Measurements from ENCODE around the gene SEMA6A.

SEMA6A gene

GRCh38 chr5:116492776-116493175, 81.8 kb downstream of the SEMA6A start:
- no peak for DNase-seq (ENCODE audit: low read depth in 2 of 2)

- DNase-seq (ENCODE audit: low read depth in 2 of 2): no peak
Measured at GRCh38 chr5:116492016-116492623, 82.5 kb downstream of the SEMA6A start.

DNA sequence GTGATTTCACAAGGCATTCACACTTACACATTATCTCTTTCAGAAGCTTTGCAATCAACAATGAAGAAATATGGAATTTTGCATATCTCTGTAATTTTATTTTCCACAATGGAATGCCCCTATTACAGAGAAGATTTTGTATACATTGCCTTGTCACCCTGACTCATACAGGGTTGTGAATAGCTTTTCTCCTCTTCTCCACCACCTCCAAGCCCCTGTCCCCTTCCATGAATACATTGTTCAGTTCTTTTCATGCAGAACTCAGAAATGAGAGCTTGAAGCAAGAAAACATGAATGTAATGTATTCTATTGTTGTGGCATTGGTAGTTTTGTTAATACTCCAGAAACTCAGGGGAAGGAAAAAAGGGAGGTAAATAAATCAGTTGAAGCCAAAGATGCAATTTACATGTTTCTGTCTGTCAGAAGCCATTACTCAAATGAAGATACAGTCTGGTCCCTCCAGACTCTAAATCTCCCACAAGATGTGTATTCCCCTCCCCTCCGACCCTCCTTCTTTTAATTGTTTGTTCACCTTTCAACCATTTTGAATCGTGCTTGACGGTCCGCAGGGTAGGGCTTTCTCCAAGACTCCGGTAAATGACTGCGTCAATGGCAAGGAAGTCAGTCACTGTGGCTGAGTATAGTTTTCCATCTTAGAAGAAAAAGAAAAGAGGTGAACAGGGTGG, 86.1 kb downstream of the SEMA6A start:
- no peak for DNase-seq (ENCODE audit: low read depth in 2 of 2)

- no peak for DNase-seq (ENCODE audit: low read depth in 2 of 2)
Measured at GRCh38 chr5:116487045-116487444, 87.6 kb downstream of the SEMA6A start.

- no peak for DNase-seq (ENCODE audit: low read depth in 2 of 2)
Measured at GRCh38 chr5:116486588-116486987, 88.0 kb downstream of the SEMA6A start.

GRCh38 chr5:116484645-116485044, 90.0 kb downstream of the SEMA6A start:
- DNase-seq (ENCODE audit: low read depth in 2 of 2): no peak

DNA sequence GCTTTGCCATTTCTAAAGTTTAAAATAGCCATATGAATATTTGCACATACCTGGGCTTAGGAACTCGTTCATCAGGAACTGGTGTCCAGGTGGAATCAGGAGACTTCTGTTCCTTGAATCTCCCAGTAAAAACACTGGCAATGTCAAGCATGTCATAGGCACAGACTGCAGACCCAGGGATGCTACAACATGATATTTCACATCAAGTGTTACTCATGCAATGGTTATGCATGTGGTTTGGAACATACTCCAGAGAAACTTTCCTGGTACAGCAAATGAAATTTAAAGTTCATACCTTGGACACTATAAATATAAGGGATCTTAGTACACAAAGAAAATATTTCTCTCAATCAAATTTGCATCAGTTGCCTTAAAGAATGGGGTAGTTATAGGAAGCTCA, 92.2 kb downstream of the SEMA6A start:
- no peak for DNase-seq (ENCODE audit: low read depth in 2 of 2)

DNA sequence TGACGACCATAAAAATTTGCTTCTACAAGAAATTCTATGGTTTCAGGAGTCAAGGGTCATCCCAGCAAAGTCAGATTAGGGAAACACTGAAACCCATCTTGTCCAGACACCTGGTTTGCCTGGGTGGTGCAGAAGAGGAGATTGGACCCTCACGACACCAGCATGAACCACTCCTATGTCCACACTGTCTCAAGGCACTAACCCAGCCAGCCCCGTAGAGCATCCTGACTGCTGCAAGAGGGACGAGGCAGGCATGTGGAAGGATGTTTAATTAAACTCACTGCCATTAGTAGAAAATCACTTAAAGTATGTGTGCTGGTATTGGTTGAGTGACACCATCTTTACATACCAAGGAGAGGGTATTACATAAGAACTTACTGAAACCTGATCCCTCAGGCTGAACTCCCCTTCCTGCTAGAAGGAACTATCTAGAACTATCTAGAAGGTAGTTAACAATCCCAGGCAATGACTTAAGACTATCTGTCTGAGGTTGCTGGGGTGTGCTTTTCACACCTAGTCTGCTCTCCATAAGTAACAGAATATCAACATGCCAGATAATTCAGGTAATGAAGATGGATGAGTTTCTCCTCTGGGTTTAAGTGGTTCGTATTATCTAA, 93.6 kb downstream of the SEMA6A start:
- DNase-seq (ENCODE audit: low read depth in 2 of 2): no peak

DNA sequence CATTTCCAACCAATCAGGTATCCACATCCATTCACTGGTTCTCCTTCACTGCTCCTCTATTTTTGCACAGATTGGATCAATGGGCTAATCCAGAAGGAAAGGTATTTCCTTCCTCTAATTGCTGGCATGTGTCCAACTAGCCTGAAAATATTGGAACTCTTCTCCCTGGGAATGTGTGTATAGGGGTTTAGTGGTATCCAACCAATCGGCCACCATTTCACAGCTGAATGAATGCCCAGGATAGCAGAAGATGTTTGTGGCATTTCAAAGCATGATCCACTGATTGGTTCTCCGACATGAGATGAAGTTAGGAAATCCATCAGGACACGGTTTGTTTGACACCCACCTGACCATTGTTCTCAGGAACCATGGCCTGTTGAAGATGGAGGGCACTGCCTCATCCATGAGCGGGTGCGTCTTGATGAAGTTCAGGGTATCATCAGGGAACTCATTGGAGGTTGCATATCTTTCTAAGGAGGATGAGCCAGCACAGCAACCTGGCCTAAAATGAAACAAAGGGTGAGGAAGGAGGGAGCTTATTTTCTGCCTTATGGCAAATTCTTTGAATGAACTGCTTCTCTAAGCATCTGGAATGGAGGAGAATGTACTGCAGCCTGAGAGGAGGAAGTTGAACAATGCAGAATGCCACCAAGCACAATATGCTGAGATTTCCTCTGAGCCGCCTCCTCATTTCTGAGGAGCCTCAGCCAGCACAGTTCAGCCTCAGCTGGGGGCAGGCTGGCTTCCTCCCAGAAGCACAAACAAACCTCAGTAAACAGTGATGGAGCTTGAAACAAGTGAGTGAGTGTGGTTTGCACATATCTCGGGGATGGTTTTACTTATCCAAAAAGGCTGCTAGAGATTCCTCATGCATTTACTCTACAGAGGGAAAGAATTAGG, 94.6 kb downstream of the SEMA6A start:
- no peak for DNase-seq (ENCODE audit: low read depth in 2 of 2)

GRCh38 chr5:116478491-116478890, 96.1 kb downstream of the SEMA6A start:
- no peak for DNase-seq (ENCODE audit: low read depth in 2 of 2)

DNA sequence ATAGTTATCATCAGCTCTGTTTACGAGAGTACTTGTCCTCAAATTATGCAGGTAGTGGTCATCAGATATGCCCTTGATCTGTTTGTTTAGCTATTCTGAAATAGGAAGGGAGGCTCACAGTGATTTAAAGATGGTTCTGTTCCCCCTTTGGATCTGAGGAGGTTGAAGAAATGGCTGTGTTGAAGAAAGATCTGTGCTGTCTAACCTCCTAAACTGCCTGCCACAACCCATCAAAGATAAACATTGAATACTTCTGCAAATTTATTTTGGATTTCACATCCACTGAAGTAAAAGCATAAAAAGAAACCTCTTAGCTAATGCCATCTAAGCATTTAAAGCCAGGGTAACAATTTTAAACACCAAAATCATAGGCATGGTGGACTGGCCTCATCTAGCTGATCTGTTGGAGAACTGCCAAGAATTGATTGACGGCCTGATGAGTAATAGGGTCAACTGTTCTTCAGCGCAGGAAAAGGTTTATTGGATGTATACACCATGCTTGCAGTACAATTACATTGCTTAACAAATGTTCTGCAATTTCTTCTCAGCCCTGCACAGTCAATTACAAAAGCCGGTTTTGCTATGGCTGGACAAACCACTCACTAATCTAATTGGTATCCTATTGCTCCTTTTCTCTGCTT, 97.6 kb downstream of the SEMA6A start:
- DNase-seq (ENCODE audit: low read depth in 2 of 2): no peak

DNA sequence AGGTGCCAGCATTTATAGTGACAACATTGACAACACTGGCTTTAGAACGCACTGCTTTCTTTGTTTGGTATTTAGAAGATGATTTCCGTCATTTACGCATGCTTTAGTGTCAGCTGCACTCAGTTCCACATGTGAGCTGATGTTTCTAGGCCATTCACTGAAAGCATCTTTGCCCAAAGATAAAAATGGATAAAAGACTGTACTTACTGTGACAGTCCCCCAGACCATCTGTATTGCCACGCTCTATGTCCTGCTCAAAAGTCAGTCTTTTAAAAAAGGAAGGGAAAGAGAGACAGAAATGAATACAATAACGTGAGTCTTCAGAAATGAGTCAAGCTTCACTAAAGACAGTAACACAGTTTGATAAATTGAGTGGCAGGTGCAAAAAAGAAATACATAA, 99.3 kb downstream of the SEMA6A start:
- DNase-seq (ENCODE audit: low read depth in 2 of 2): no peak

- DNase-seq (ENCODE audit: low read depth in 2 of 2): no peak
Measured at GRCh38 chr5:116473706-116474105, 100.9 kb downstream of the SEMA6A start.

- DNase-seq (ENCODE audit: low read depth in 2 of 2): no peak
Measured at GRCh38 chr5:116472274-116472673, 102.3 kb downstream of the SEMA6A start.

GRCh38 chr5:116469631-116470030, 105.0 kb downstream of the SEMA6A start:
- DNase-seq (ENCODE audit: low read depth in 2 of 2): no peak

DNA sequence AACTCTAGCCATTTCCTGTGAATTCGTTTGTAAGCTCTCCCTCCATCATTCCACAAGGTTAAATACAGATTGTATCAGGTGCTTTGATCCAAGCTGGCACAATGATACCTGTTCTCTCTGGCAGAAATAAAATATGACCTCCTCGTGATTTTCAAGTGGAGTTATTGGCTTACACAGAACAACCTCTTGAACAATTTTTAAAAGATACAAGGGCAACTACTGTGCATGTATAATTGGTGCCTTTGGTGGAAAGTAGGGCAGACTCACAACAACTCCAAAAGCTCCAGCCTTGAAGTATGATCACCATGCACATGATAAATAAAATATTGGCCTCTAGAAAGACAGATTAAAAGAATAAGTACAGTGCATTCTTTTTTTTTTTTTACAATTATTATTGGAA, 106.0 kb downstream of the SEMA6A start:
- no peak for DNase-seq (ENCODE audit: low read depth in 2 of 2)

- DNase-seq (ENCODE audit: low read depth in 2 of 2): no peak
Measured at GRCh38 chr5:116467465-116467843, 107.2 kb downstream of the SEMA6A start.

GRCh38 chr5:116466727-116467464, 107.7 kb downstream of the SEMA6A start:
- no peak for DNase-seq (ENCODE audit: low read depth in 2 of 2)

- DNase-seq (ENCODE audit: low read depth in 2 of 2): no peak
Measured at GRCh38 chr5:116465411-116465810, 109.2 kb downstream of the SEMA6A start.

DNA sequence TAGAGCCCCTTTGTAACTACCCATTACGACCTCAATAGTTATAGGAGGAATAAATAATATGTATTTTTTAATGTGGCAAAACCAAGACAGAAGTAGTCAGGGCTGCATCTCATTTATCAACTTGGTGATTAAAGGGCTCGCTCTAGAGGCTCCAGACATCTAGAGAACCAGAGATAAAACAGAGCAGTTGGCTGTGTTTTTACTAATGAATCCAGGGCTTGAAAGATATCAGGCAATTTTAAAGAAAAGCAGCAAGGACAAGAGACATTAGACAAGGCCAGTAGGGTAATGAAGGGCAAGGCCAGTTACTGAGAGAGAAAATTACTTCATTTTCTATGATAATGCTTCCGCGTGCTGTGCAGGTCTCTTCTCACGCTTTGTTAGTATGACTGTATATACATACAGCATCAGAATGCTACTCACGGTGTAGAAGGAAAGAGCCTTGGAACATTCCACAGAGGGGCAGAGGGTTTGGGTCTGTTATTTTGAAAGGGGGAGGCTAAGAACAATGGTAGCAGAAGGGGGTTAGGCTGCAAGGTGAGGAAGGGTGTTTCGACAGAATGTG, 110.4 kb downstream of the SEMA6A start:
- DNase-seq (ENCODE audit: low read depth in 2 of 2): no peak

- DNase-seq (ENCODE audit: low read depth in 2 of 2): no peak
Measured at GRCh38 chr5:116462500-116462899, 112.1 kb downstream of the SEMA6A start.

All from stimulated activated CD4-positive, alpha-beta T cell treated with anti-CD3 and anti-CD28 coated beads, Interleukin-1b, Interleukin-23, amount 100 ng/mL, for 1 hour (primary cell).